ENCODE results near the gene OBSCN. TPM values are rescaled to one million over a fixed set of nuclear protein-coding genes. Genes with fewer than 3 reads are reported as not detected.

The OBSCN gene
- total and polyA plus RNA-seq, 2 of the 13 experiments (the other 11 are each of a cell fraction or from before 2014, with no cell fraction given), result 0.20 TPM

DNA sequence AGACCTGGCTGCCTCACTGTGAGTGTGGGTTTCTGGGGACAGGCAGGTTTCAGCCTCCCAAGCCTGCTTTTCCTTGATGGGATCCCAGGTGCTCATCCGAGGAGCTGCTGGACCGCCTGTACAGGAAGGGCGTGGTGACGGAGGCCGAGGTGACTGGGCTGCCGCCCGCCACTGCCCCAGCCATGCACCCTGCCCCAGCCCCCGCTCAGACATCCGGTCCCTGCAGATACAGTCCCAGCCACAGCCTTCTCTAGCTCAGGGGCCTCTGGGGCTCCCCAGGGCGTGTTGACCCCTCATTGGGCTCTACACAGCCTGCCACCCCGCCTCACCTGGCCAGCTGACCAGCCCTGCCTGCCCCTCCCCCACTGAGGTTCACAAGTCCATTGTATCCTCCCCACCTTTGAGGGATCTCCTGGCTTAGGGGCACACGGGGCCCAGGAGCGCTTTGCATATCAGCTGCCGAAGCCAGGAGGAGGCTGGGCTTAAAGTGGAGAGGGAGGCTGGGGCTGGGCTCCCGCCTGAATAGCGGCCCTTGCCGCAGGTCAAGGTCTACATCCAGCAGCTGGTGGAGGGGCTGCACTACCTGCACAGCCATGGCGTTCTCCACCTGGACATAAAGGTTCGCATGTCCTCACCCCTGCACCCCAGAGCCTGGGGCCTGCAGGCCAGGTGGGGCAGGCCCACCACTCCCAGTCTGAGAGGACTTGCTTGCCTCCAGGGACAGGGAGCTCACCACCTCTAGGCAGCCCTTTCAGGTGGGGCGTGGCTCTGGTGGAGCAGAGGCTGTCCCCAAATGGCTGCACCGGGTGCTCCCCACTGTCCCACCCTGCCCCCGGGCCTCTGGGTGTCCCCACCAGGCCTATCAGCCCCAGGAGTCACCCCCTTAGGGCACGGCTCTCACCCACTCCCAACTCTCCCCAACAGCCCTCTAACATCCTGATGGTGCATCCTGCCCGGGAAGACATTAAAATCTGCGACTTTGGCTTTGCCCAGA lies 160.3 kb downstream of the OBSCN start (continued):
- TF ChIP-seq NFKBIZ (CRISPR knock-in tag; IDR thresholded peaks at IDR 0.05) (no peak), TRAFD1 (CRISPR knock-in tag; IDR thresholded peaks at IDR 0.05; ENCODE audit: borderline replicate concordance) (peak; percentile 82; the same call in 1 of the 2 replicates), HIVEP1 (CRISPR knock-in tag; IDR thresholded peaks at IDR 0.05) (0 out of 2 replicates have a peak, but pooled peaks have one; percentile 44), LCORL (IDR thresholded peaks at IDR 0.05) (no peak), LCORL (CRISPR knock-in tag; IDR thresholded peaks at IDR 0.05) (peak; percentile 81), RBM22 (optimal IDR thresholded peaks at IDR 0.05; ENCODE audit: low read length) (no peak), DMTF1 (CRISPR knock-in tag; IDR thresholded peaks at IDR 0.05) (no peak), SNRNP70 (IDR thresholded peaks at IDR 0.05; ENCODE audit: low read depth, low read length) (no peak), ZNF274 (CRISPR knock-in tag; IDR thresholded peaks at IDR 0.05) (peak; percentile 42; the same call in 1 of the 2 replicates), CERS6 (CRISPR knock-in tag; IDR thresholded peaks at IDR 0.05) (no peak), MZF1 (CRISPR knock-in tag; IDR thresholded peaks at IDR 0.05; ENCODE audit: borderline replicate concordance) (no peak), TEAD3 (CRISPR knock-in tag; optimal IDR thresholded peaks at IDR 0.05; ENCODE audit: borderline replicate concordance) (peak; percentile 36), AGO2 (optimal IDR thresholded peaks at IDR 0.05; ENCODE audit: low read depth, low read length) (no peak), ELF1 (CRISPR knock-in tag; IDR thresholded peaks at IDR 0.05) (0 out of 2 replicates have a peak, but pooled peaks have one; percentile 5), ZNF451 (CRISPR knock-in tag; IDR thresholded peaks at IDR 0.05) (no peak), NFYB (CRISPR knock-in tag; IDR thresholded peaks at IDR 0.05) (no peak), ZNF687 (CRISPR knock-in tag; IDR thresholded peaks at IDR 0.05) (peak; percentile 76)
- TF ChIP-seq, protein P1, sequence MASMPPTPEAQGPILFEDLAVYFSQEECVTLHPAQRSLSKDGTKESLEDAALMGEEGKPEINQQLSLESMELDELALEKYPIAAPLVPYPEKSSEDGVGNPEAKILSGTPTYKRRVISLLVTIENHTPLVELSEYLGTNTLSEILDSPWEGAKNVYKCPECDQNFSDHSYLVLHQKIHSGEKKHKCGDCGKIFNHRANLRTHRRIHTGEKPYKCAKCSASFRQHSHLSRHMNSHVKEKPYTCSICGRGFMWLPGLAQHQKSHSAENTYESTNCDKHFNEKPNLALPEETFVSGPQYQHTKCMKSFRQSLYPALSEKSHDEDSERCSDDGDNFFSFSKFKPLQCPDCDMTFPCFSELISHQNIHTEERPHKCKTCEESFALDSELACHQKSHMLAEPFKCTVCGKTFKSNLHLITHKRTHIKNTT (CRISPR knock-in tag; IDR thresholded peaks at IDR 0.05), result no peak
